Measurements from ENCODE around the gene UBE3C. TPM values are rescaled to one million over a fixed set of nuclear protein-coding genes. Genes with fewer than 3 reads are reported as not detected.
A peak's percentile ranks its signal among the peaks of the same experiment; 100 is the strongest.

Gene UBE3C
- total RNA-seq, 2 donors from 2014 or later = 49.0 to 72.0 TPM

DNA sequence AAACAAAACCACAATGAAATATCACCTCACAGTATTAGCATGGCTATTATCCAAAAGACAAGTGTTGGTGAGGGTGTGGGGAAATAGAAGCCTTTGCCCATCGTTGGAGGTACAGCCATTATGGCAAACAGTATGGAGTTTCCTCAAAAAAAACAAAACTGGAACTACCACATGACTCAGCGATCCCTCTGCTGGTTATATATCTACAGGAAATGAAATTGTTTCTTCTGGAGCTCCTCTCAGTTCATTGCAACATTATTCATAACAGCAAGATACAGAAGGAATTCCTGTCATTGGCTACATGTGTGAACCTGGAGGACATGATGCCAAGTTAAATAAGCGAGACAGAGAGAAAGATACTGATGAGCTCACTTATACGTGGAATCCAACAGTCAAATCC, 2.4 kb upstream of the UBE3C start:
- 31% methylated on average over 4 of the region's 4 CpGs for WGBS
- H3K9me3 ChIP-seq = no peaks in the 10 kb centered on the region
- intact Hi-C loops (cut with DNase I) = loop anchor here (10.0 kb wide), 1 partner anchor 182 kb away; no protein-coding TSS in a partner anchor
- peaks cover 7% of the 10 kb centered on the region for H3K4me1 ChIP-seq (replicated peaks)
- H3K27me3 ChIP-seq (replicated peaks; ENCODE audit: insufficient read depth) = no peaks in the 10 kb centered on the region
- no peak overlapping the region for H3K27ac ChIP-seq
- H3K4me3 ChIP-seq = no peak overlapping the region
- no peak for DNase-seq (ENCODE audit: low spot score)
- H3K36me3 ChIP-seq = no peaks in the 10 kb centered on the region
- no peak for TF ChIP-seq POLR2AphosphoS5 (IDR thresholded peaks at IDR 0.05)
- TF ChIP-seq, protein P1, sequence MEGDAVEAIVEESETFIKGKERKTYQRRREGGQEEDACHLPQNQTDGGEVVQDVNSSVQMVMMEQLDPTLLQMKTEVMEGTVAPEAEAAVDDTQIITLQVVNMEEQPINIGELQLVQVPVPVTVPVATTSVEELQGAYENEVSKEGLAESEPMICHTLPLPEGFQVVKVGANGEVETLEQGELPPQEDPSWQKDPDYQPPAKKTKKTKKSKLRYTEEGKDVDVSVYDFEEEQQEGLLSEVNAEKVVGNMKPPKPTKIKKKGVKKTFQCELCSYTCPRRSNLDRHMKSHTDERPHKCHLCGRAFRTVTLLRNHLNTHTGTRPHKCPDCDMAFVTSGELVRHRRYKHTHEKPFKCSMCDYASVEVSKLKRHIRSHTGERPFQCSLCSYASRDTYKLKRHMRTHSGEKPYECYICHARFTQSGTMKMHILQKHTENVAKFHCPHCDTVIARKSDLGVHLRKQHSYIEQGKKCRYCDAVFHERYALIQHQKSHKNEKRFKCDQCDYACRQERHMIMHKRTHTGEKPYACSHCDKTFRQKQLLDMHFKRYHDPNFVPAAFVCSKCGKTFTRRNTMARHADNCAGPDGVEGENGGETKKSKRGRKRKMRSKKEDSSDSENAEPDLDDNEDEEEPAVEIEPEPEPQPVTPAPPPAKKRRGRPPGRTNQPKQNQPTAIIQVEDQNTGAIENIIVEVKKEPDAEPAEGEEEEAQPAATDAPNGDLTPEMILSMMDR (IDR thresholded peaks at IDR 0.05) = peak in 1 of 4 experiments; percentile 11

DNA sequence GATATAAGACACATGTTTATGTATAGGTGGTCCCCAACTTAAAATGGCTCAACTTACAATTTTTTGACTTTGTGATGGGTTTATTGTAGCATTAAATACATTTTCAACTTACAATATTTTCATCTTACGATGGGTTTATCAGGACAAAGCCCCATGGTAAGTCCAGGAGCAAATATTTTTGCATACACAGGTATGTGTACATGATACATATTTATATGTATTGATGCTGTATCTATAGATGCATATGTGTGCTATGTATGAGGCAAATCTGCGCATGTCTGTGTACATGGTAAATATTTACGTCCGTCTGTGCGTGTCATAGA, 664 bp upstream of the UBE3C start:
- Histone ChIP-seq H3K27me3 (replicated peaks; ENCODE audit: insufficient read depth) (no peaks in the 10 kb centered on the region), H3K4me3 (peak overlapping the region; percentile 57 to 72), H3K27ac (peak overlapping the region; percentile 90 to 91), H3K4me1 (replicated peaks) (peaks cover 7% of the 10 kb centered on the region), H3K9me3 (no peaks in the 10 kb centered on the region), H3K36me3 (no peaks in the 10 kb centered on the region)
- 30% methylated on average over 5 of the region's 5 CpGs for WGBS
- TF ChIP-seq POLR2AphosphoS5 (IDR thresholded peaks at IDR 0.05) (no peak), POLR2A (IDR thresholded peaks at IDR 0.05) (no peak)
- TF ChIP-seq, protein P1 (IDR thresholded peaks at IDR 0.05) = no peak
- no peak for DNase-seq (ENCODE audit: low spot score)
- intact Hi-C loops (cut with DNase I) = loop anchor here (10.0 kb wide), 1 partner anchor 183 kb away; no protein-coding TSS in a partner anchor

DNA sequence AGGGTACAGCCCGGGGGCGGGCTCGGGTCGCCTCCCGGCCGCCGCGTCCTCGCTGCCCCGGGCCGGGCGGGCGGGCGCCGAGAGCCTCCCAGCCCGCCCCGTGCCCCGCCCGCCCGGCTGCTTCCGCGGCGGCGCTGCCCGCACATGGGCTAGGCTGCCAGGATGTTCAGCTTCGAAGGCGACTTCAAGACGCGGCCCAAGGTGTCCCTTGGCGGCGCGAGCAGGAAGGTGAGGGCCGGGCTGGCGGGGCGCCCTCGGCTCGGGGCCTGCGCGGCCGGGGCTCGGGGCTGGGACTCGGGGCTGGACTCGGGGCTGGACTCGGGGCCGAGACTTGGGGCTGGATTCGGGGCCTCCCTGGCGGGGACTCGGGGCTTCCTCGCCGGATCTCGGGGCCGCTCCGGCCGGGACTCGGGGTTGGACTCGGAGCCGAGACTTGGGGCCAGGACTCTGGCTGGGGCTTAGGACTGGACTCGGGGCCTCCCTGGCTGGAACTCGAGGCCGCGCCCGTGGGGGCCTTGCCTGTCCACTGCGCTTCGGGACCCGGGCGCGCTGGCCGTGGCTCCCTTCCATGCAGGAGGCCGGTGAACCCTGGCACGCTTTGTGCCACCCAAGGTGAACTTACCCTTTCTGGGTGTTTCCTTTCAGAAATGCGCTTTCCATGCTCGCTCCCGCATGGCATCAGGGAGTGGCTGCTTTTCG, 534 bp downstream of the UBE3C start:
- Histone ChIP-seq H3K9me3 (no peaks in the 10 kb centered on the region), H3K27me3 (replicated peaks; ENCODE audit: insufficient read depth) (no peaks in the 10 kb centered on the region), H3K4me1 (replicated peaks) (peaks cover 7% of the 10 kb centered on the region), H3K4me3 (peak overlapping the region; percentile 57 to 72), H3K27ac (peak overlapping the region; percentile 90 to 91), H3K36me3 (no peaks in the 10 kb centered on the region)
- TF ChIP-seq POLR2A (IDR thresholded peaks at IDR 0.05) = no peak
- TF ChIP-seq, protein P1 (IDR thresholded peaks at IDR 0.05) = no peak
- TF ChIP-seq POLR2AphosphoS5 (IDR thresholded peaks at IDR 0.05) = no peak
- WGBS = under 1% methylated on average over 32 of the region's 74 CpGs
- peak; percentile 31 for DNase-seq (ENCODE audit: low spot score)
- intact Hi-C loops (cut with DNase I) = loop anchor here (10.0 kb wide), 1 partner anchor 184 kb away; no protein-coding TSS in a partner anchor

DNA sequence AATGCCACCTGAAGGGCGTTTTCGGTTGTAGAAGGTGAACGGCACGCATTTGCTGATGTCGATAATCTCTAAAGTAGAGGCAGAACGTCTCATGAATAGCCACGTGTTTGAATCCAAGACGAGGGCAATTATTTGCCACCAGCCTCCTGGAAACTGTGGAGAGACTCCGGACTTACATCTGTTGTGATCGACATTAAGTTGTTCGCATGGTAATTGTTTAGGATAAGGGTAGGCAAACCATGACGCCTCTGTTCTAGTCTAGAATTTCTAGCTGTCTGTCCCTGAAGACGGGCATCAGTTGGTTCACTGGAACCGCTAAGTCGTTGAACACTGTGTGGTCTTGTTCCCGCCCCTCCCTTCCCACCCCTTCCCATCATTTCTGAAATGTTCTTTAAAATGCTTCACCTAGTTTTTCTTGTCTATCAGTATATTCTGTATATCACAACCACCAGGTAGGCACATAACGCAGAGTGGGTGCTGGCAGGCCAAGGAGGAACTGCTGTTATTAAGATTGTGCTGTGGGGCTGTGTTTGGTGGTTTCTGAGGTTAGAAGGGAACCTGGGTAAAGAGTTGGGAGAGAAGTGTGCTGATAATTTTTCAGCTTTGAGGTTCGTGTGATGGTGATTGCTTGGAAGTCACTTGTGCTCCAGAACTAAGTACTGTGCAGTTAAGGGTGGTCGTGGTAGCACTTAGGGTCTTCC, 1.2 kb downstream of the UBE3C start:
- Histone ChIP-seq H3K4me1 (replicated peaks) (peaks cover 7% of the 10 kb centered on the region), H3K36me3 (no peaks in the 10 kb centered on the region), H3K27me3 (replicated peaks; ENCODE audit: insufficient read depth) (no peaks in the 10 kb centered on the region), H3K9me3 (no peaks in the 10 kb centered on the region), H3K27ac (peak overlapping the region; percentile 90 to 91), H3K4me3 (peak overlapping the region; percentile 57 to 72)
- WGBS = 21% methylated on average over 19 of the region's 19 CpGs
- intact Hi-C loops (cut with DNase I) = loop anchor here (10.0 kb wide), 2 partner anchors 135 to 185 kb away; no protein-coding TSS in a partner anchor
- TF ChIP-seq, protein P1 (IDR thresholded peaks at IDR 0.05) = no peak
- TF ChIP-seq POLR2A (IDR thresholded peaks at IDR 0.05) (no peak), POLR2AphosphoS5 (IDR thresholded peaks at IDR 0.05) (no peak)
- DNase-seq (ENCODE audit: low spot score) = no peak

Data from prostate gland (tissue), 2 donors.